Chondrocyte (in vitro differentiated cells): ENCODE results near the gene MBP. TPM values are rescaled to one million over a fixed set of nuclear protein-coding genes. Genes with fewer than 3 reads are reported as not detected.

ENCODE experiments used
- DNase-seq: peaks from one replicate; pipeline ENCODE4 v3.0.0; 2021; ENCODE audit warnings: mixed read lengths, low spot score
- H3K27ac Mint-ChIP-seq: one replicate; pipeline ENCODE4 v1.8.0; 2021; ENCODE audit warnings: mild to moderate bottlenecking, moderate library complexity, mixed read lengths; ENCODE audit not compliant: unreplicated experiment
- H3K27me3 Mint-ChIP-seq: 2 replicates; pipeline ENCODE4 v1.8.0; 2021; ENCODE audit warnings: low read depth, mixed read lengths
- H3K36me3 Mint-ChIP-seq: 2 replicates; pipeline ENCODE4 v1.8.0; 2021; ENCODE audit warnings: low read depth, mixed read lengths
- H3K4me1 Mint-ChIP-seq: 2 replicates; pipeline ENCODE4 v1.8.0; 2021; ENCODE audit warnings: low read depth, mild to moderate bottlenecking, mixed read lengths
- H3K4me3 Mint-ChIP-seq: one replicate; pipeline ENCODE4 v1.8.0; 2021; ENCODE audit warnings: mild to moderate bottlenecking, moderate library complexity, mixed read lengths; ENCODE audit not compliant: unreplicated experiment
- H3K9me3 Mint-ChIP-seq: 2 replicates; pipeline ENCODE4 v1.8.0; 2021; ENCODE audit warnings: low read depth, mixed read lengths
- CTCF ChIP-seq: fragments of 200-600 bp; sonication (generic); IDR thresholded peaks from 2 replicates; pipeline ENCODE4 v1.5.0; 2021; ENCODE audit warnings: antibody characterized with exemption, mild to moderate bottlenecking, moderate library complexity
- total RNA-seq: library from RNA; stranded (reverse); gene quantifications from 3 replicates; pipeline ENCODE4 v1.2.1, GENCODE V29; 2021

The MBP gene
- total RNA-seq, 1 donor from 2014 or later, result 15.9 TPM

GRCh38 chr18:77111951-77112746 is 20.4 kb downstream of the MBP start:
- Mint-ChIP-seq H3K4me1 (peaks cover 69% of the 10 kb centered on the region), H3K27ac (no peak overlapping the region), H3K4me3 (no peak overlapping the region), H3K36me3 (no peaks in the 10 kb centered on the region), H3K9me3 (no peaks in the 10 kb centered on the region), H3K27me3 (no peaks in the 10 kb centered on the region)
- no peak for TF ChIP-seq CTCF
- DNase-seq, result peak; percentile 82

- H3K27me3 Mint-ChIP-seq, result no peaks in the 10 kb centered on the region
- no peaks in the 10 kb centered on the region for H3K36me3 Mint-ChIP-seq
- no peak for TF ChIP-seq CTCF
- H3K4me3 Mint-ChIP-seq, result no peak overlapping the region
- DNase-seq, result peak; percentile 59
- H3K9me3 Mint-ChIP-seq, result no peaks in the 10 kb centered on the region
- no peak overlapping the region for H3K27ac Mint-ChIP-seq
- H3K4me1 Mint-ChIP-seq, result peaks cover 76% of the 10 kb centered on the region
Observed at GRCh38 chr18:77111449-77111848, 21.1 kb downstream of the MBP start.

- Mint-ChIP-seq H3K27me3 (no peaks in the 10 kb centered on the region), H3K9me3 (no peaks in the 10 kb centered on the region), H3K4me1 (peaks cover 81% of the 10 kb centered on the region), H3K4me3 (no peak overlapping the region), H3K27ac (no peak overlapping the region), H3K36me3 (no peaks in the 10 kb centered on the region)
- DNase-seq, result no peak
- TF ChIP-seq CTCF, result no peak
Observed at GRCh38 chr18:77110936-77111335, 21.6 kb downstream of the MBP start.

GRCh38 chr18:77110400-77110799 is 22.2 kb downstream of the MBP start:
- Mint-ChIP-seq H3K27ac (no peak overlapping the region), H3K27me3 (no peaks in the 10 kb centered on the region), H3K9me3 (no peaks in the 10 kb centered on the region), H3K4me3 (no peak overlapping the region), H3K36me3 (no peaks in the 10 kb centered on the region), H3K4me1 (peaks cover 86% of the 10 kb centered on the region)
- peak; percentile 68 for DNase-seq
- no peak for TF ChIP-seq CTCF

- TF ChIP-seq CTCF, result no peak
- Mint-ChIP-seq H3K27me3 (no peaks in the 10 kb centered on the region), H3K27ac (no peak overlapping the region), H3K9me3 (no peaks in the 10 kb centered on the region), H3K36me3 (no peaks in the 10 kb centered on the region), H3K4me1 (peaks cover 86% of the 10 kb centered on the region), H3K4me3 (no peak overlapping the region)
- DNase-seq, result no peak
Observed at GRCh38 chr18:77109648-77110019, 22.9 kb downstream of the MBP start.
